B cell (primary cell): ENCODE results near the gene ADK. TPM values are rescaled to one million over a fixed set of nuclear protein-coding genes. Genes with fewer than 3 reads are reported as not detected.

Source experiments
- ATAC-seq: fragments of 200-7000 bp; cut with Tn5 transposase; one replicate; pipeline ENCODE4 v1.10.0; 2021; ENCODE audit warnings: low read depth, mild to moderate bottlenecking, moderate number of reproducible peaks, moderate library complexity
- CTCF ChIA-PET: fragments of 350-600 bp; sonication (Branson Sonifier 250); formaldehyde crosslinking; loops from one replicate; lab custom pipeline; 2021; ENCODE audit warnings: antibody characterized with exemption, inconsistent platforms; lab: Charles Lee
- POLR2A ChIA-PET: fragments of 350-600 bp; sonication (Branson Sonifier 250); formaldehyde crosslinking; loops from one replicate; lab custom pipeline; 2021; ENCODE audit warnings: antibody characterized with exemption; lab: Charles Lee
- DNase-seq: peaks from one replicate; pipeline ENCODE4 v3.0.0; 2013
- H2AFZ ChIP-seq: 2 replicates; pipeline ENCODE4 v1.6.1; 2012; ENCODE audit warnings: mild to moderate bottlenecking, low read depth, low read length; ENCODE audit not compliant: insufficient read depth, poor library complexity, severe bottlenecking
- H3K27ac ChIP-seq, 2 donors: 1 replicate in 1 of 2; 2 replicates in 1 of 2; pipeline ENCODE4 v1.5.1; 2012 to 2013; ENCODE audit warnings: low read length in 2 of 2, mild to moderate bottlenecking in 2 of 2, moderate library complexity in 1 of 2
- H3K27me3 ChIP-seq, 4 experiments: fragments of 200-600 bp in 1 of 4; sonication (generic) in 1 of 4; replicated peaks in 1 of 4; 1 replicate in 2 of 4; 2 replicates in 2 of 4; pipeline versions ENCODE4 v1.6.1 to v1.7.0; 2013 to 2016; ENCODE audit warnings: low read length in 3 of 4, mild to moderate bottlenecking in 2 of 4, mixed read lengths in 1 of 4, moderate library complexity in 1 of 4; ENCODE audit not compliant: insufficient read depth in 4 of 4, control insufficient read depth in 3 of 4; ENCODE audit errors: control extremely low read depth in 1 of 4
- H3K36me3 ChIP-seq, 2 experiments: replicated peaks in 1 of 2; 1 replicate in 1 of 2; 2 replicates in 1 of 2; pipeline versions ENCODE4 v1.6.1 to v1.7.1; 2013; ENCODE audit warnings: low read length in 1 of 2; ENCODE audit not compliant: insufficient read depth in 2 of 2, control insufficient read depth in 1 of 2; ENCODE audit errors: control extremely low read depth in 1 of 2, extremely low read depth in 1 of 2
- H3K4me1 ChIP-seq, 2 donors: fragments of 200-600 bp in 1 of 2; sonication (generic) in 1 of 2; 1 replicate in 1 of 2; 2 replicates in 1 of 2; pipeline versions ENCODE4 v1.5.1 to v1.6.1; 2013 to 2017; ENCODE audit warnings: low read length in 2 of 2; ENCODE audit not compliant: control insufficient read depth in 2 of 2, insufficient read depth in 2 of 2
- H3K4me2 ChIP-seq: replicated peaks from 2 replicates; pipeline ENCODE3; 2012; ENCODE audit warnings: mild to moderate bottlenecking, low read depth, low read length; ENCODE audit not compliant: poor library complexity, severe bottlenecking
- H3K4me3 ChIP-seq, 5 experiments: fragments of 200-600 bp in 1 of 5; sonication (generic) in 1 of 5; 1 replicate in 3 of 5; 2 replicates in 2 of 5; pipeline versions ENCODE4 v1.5.1 to v1.7.0; 2011 to 2016; ENCODE audit warnings: low read length in 4 of 5, mild to moderate bottlenecking in 4 of 5, low read depth in 2 of 5, control low read depth in 1 of 5, moderate library complexity in 1 of 5; ENCODE audit not compliant: insufficient read depth in 1 of 5; ENCODE audit errors: control extremely low read depth in 1 of 5, extremely low read depth in 1 of 5
- H3K79me2 ChIP-seq: fragments of 200-600 bp; sonication (generic); one replicate; pipeline ENCODE4 v1.6.0; 2016; ENCODE audit warnings: low read length; ENCODE audit not compliant: control insufficient read depth, insufficient read depth
- H3K9ac ChIP-seq: fragments of 200-600 bp; sonication (generic); 2 replicates; pipeline ENCODE4 v1.6.1; 2017; ENCODE audit warnings: mild to moderate bottlenecking, low read length, moderate library complexity
- H3K9me3 ChIP-seq, 3 donors: one replicate each; pipeline versions ENCODE4 v1.6.1 to v1.7.1; 2013; ENCODE audit warnings: low read length in 2 of 3; ENCODE audit not compliant: control insufficient read depth in 2 of 3, insufficient read depth in 1 of 3; ENCODE audit errors: control extremely low read depth in 1 of 3
- H4K20me1 ChIP-seq: 2 replicates; pipeline ENCODE4 v1.6.0; 2012; ENCODE audit warnings: mild to moderate bottlenecking, low read length; ENCODE audit not compliant: insufficient read depth, control insufficient read depth, poor library complexity, severe bottlenecking
- H3K27ac Mint-ChIP-seq: one replicate; pipeline ENCODE4 v1.8.0; 2021; ENCODE audit warnings: mixed read lengths
- H3K27me3 Mint-ChIP-seq: one replicate; pipeline ENCODE4 v1.8.0; 2021; ENCODE audit warnings: mixed read lengths
- H3K4me1 Mint-ChIP-seq: one replicate; pipeline ENCODE4 v1.8.0; 2021; ENCODE audit warnings: mixed read lengths
- H3K4me3 Mint-ChIP-seq: one replicate; pipeline ENCODE4 v1.8.0; 2021; ENCODE audit warnings: mixed read lengths
- H3K9me3 Mint-ChIP-seq: one replicate; pipeline ENCODE4 v1.8.0; 2022; ENCODE audit warnings: mixed read lengths; ENCODE audit not compliant: insufficient read depth
- EZH2 ChIP-seq: IDR thresholded peaks from 2 replicates; pipeline ENCODE4 v1.6.1; 2012; ENCODE audit warnings: borderline replicate concordance, low read depth, mild to moderate bottlenecking, moderate library complexity, low read length; ENCODE audit not compliant: insufficient read depth, poor library complexity, severe bottlenecking
- WGBS: methylation state at CpG from one replicate; pipeline ENCODE4 v1.1.5; 2013; ENCODE audit warnings: missing lambda C conversion rate; ENCODE audit not compliant: insufficient coverage; 5-methylcytosine and 5-hydroxymethylcytosine counted together
- intact Hi-C: fragments of 100-400 bp; cut with micrococcal nuclease; formaldehyde crosslinking; loops from one replicate; pipeline ENCODE4 v1.10.0; 2022
- polyA plus RNA-seq: library from polyadenylated mRNA; depleted of rRNA; stranded (reverse); fragments of >200 nt; gene quantifications from 2 replicates; pipeline ENCODE4 v1.2.3, GENCODE V29; 2012
- total RNA-seq, 2 donors: library from RNA; stranded (reverse); fragments of 120-200 nt in 1 of 2; gene quantifications; 1 replicate in 1 of 2; 2 replicates in 1 of 2; pipeline versions ENCODE4 v1.2.3 to v1.2.4, GENCODE V29; 2013 to 2022
- TF ChIP-seq, protein P1 (sequence below): fragments of 200-600 bp; IDR thresholded peaks from one replicate; pipeline ENCODE4 v1.8.0; 2022; ENCODE audit warnings: antibody characterized with exemption, mild to moderate bottlenecking

The ADK gene
- total and polyA plus RNA-seq, 2 donors (not counting 1 experiment from before 2014, with no cell fraction given): 37.2 to 52.6 TPM

DNA sequence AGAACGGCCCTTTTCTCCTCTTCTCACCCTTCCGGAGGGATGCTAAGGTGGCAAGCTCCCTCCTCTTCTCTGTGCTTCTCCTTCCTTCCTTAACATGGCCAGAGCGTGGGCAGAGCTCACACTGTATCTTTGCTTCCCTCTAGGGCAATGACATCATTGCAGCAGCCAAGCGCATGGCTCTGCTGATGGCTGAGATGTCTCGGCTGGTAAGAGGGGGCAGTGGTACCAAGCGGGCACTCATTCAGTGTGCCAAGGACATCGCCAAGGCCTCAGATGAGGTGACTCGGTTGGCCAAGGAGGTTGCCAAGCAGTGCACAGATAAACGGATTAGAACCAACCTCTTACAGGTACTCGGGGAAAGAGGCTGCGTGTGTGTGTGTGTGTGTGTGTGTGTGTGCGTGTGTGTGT lies 37.0 kb upstream of the ADK start:
- Histone ChIP-seq H3K27ac (no peak overlapping the region), H3K36me3 (peaks cover 18 to 91% of the 10 kb centered on the region in 2 experiments), H3K4me3 (no peak overlapping the region), H3K9ac (no peak overlapping the region), H3K4me1 (no peaks in the 10 kb centered on the region), H3K79me2 (peaks cover 5% of the 10 kb centered on the region), H3K4me2 (no peak overlapping the region), H2AFZ (no peak overlapping the region), H4K20me1 (no peaks in the 10 kb centered on the region), H3K9me3 (no peaks in the 10 kb centered on the region), H3K27me3 (no peaks in the 10 kb centered on the region)
- Mint-ChIP-seq H3K9me3 (no peaks in the 10 kb centered on the region), H3K4me1 (no peaks in the 10 kb centered on the region), H3K27ac (no peak overlapping the region), H3K4me3 (no peak overlapping the region), H3K27me3 (no peaks in the 10 kb centered on the region)
- intact Hi-C loops: no loop called here
- no peak for ATAC-seq
- POLR2A ChIA-PET: interaction anchor here (0.6 kb wide), 1 partner anchor 224 kb away, joined by 3 read pairs; no protein-coding TSS in a partner anchor
- no peak for TF ChIP-seq EZH2
- TF ChIP-seq, protein P1, sequence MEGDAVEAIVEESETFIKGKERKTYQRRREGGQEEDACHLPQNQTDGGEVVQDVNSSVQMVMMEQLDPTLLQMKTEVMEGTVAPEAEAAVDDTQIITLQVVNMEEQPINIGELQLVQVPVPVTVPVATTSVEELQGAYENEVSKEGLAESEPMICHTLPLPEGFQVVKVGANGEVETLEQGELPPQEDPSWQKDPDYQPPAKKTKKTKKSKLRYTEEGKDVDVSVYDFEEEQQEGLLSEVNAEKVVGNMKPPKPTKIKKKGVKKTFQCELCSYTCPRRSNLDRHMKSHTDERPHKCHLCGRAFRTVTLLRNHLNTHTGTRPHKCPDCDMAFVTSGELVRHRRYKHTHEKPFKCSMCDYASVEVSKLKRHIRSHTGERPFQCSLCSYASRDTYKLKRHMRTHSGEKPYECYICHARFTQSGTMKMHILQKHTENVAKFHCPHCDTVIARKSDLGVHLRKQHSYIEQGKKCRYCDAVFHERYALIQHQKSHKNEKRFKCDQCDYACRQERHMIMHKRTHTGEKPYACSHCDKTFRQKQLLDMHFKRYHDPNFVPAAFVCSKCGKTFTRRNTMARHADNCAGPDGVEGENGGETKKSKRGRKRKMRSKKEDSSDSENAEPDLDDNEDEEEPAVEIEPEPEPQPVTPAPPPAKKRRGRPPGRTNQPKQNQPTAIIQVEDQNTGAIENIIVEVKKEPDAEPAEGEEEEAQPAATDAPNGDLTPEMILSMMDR: no peak
- no peak for DNase-seq
- CTCF ChIA-PET: interaction anchor here (1.4 kb wide), 1 partner anchor 228 kb away, joined by 4 read pairs; no protein-coding TSS in a partner anchor
- 93% methylated on average over 9 of the region's 12 CpGs for WGBS

DNA sequence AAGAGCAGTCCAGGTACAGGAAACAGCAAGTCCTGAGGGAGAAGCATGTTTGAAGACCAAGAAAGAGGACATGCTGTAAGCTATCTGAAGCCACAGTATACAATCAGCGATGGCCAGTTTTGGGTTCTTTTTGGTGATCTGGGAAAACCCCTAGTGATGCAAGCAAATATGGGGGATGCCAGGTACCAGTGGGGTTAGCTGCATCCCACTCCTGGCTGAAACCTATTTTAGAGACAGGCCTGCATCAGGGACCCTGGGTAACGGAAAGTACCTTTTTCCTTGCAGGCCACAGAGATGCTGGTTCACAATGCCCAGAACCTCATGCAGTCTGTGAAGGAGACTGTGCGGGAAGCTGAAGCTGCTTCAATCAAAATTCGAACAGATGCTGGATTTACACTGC lies 33.3 kb upstream of the ADK start:
- TF ChIP-seq, protein P1: no peak
- no peak for TF ChIP-seq EZH2
- ChIA-PET CTCF (interaction anchor here (0.9 kb wide), 1 partner anchor 116 kb away, joined by 3 read pairs; no protein-coding TSS in a partner anchor), POLR2A (no interaction called here)
- no peaks in the 10 kb centered on the region for H3K27me3 ChIP-seq
- ATAC-seq (no peak), DNase-seq (no peak)
- H4K20me1 ChIP-seq: no peaks in the 10 kb centered on the region
- H3K4me3 ChIP-seq: no peak overlapping the region
- H3K27ac ChIP-seq: no peak overlapping the region
- H3K79me2 ChIP-seq: peaks cover 5% of the 10 kb centered on the region
- Mint-ChIP-seq H3K4me3 (no peak overlapping the region), H3K4me1 (no peaks in the 10 kb centered on the region), H3K9me3 (no peaks in the 10 kb centered on the region), H3K27ac (no peak overlapping the region), H3K27me3 (no peaks in the 10 kb centered on the region)
- no peaks in the 10 kb centered on the region for H3K4me1 ChIP-seq
- no peaks in the 10 kb centered on the region for H3K9me3 ChIP-seq
- intact Hi-C loops: no loop called here
- H3K4me2 ChIP-seq: no peak overlapping the region
- H3K9ac ChIP-seq: no peak overlapping the region
- no peak overlapping the region for H2AFZ ChIP-seq
- 100% methylated on average over 3 of the region's 4 CpGs for WGBS
- peaks cover 27 to 85% of the 10 kb centered on the region in 2 experiments for H3K36me3 ChIP-seq
